Endothelial cell of umbilical vein (primary cell): ENCODE data around the gene DOCK1. TPM values are rescaled to one million over a fixed set of nuclear protein-coding genes. Genes with fewer than 3 reads are reported as not detected.

Source experiments
- BruUV-seq: library from RNA; stranded (reverse); fragments of 400-500 nt; replicated peaks from 2 replicates; lab custom pipeline; 2021; lab: Mats Ljungman, UMichigan
- CTCF ChIA-PET: fragments of 300-600, 350-600 bp; sonication (Branson Sonifier 250); formaldehyde crosslinking; loops from one replicate; lab custom pipeline; 2021; ENCODE audit warnings: antibody characterized with exemption, inconsistent platforms; lab: Charles Lee
- POLR2A ChIA-PET: fragments of 300-600, 350-600 bp; sonication (Branson Sonifier 250); formaldehyde crosslinking; loops from one replicate; lab custom pipeline; 2021; ENCODE audit warnings: antibody characterized with exemption, inconsistent platforms; lab: Charles Lee
- DNase-seq: peaks from one replicate; pipeline ENCODE4 v3.0.0-alpha.2; 2011; ENCODE audit warnings: low read depth, low spot score
- FAIRE-seq: peaks from 2 replicates; lab custom pipeline; 2011; peaks lifted over from hg19 to GRCh38; lab: Jason Lieb, UNC
- H2AFZ ChIP-seq: 2 replicates; pipeline ENCODE4 v1.6.0; 2012; ENCODE audit warnings: low read depth, low read length, control low read depth, inconsistent platforms
- H3K27ac ChIP-seq: 2 replicates; pipeline ENCODE4 v1.5.1; 2011; ENCODE audit warnings: low read depth, mild to moderate bottlenecking, control low read depth, low read length, moderate library complexity; ENCODE audit not compliant: insufficient read depth
- H3K27me3 ChIP-seq, 2 experiments: 2 replicates each; pipeline versions ENCODE4 v1.6.0 to v1.6.1; 2011; ENCODE audit warnings: low read length in 2 of 2, mixed read lengths in 1 of 2; ENCODE audit not compliant: control insufficient read depth in 2 of 2, insufficient read depth in 2 of 2
- H3K36me3 ChIP-seq, 2 experiments: 2 replicates in 1 of 2; 3 replicates in 1 of 2; pipeline ENCODE4 v1.5.1; 2011; ENCODE audit warnings: low read length in 2 of 2, mild to moderate bottlenecking in 1 of 2, moderate library complexity in 1 of 2; ENCODE audit not compliant: control insufficient read depth in 2 of 2, insufficient read depth in 2 of 2; ENCODE audit errors: extremely low read depth in 1 of 2
- H3K4me1 ChIP-seq: 3 replicates; pipeline ENCODE4 v1.5.1; 2011; ENCODE audit warnings: mild to moderate bottlenecking, low read length; ENCODE audit not compliant: control insufficient read depth, insufficient read depth; ENCODE audit errors: extremely low read depth
- H3K4me2 ChIP-seq: 2 replicates; pipeline ENCODE4 v1.6.1; 2011; ENCODE audit warnings: low read length, control low read depth, mixed read lengths; ENCODE audit not compliant: insufficient read depth
- H3K4me3 ChIP-seq, 3 experiments: fragments of 200-600 bp in 1 of 3; sonication (generic), shearing (Covaris generic) in 1 of 3; replicated peaks in 1 of 3; 2 replicates each; pipeline ENCODE4 v1.5.1; 2011 to 2016; ENCODE audit warnings: control low read depth in 3 of 3, low read length in 3 of 3, mild to moderate bottlenecking in 2 of 3, inconsistent platforms in 1 of 3, low read depth in 1 of 3, moderate library complexity in 1 of 3; ENCODE audit not compliant: insufficient read depth in 1 of 3
- H3K79me2 ChIP-seq: 2 replicates; pipeline ENCODE4 v1.6.0; 2012; ENCODE audit warnings: low read length, inconsistent platforms; ENCODE audit not compliant: control insufficient read depth, insufficient read depth
- H3K9ac ChIP-seq: replicated peaks from 2 replicates; pipeline ENCODE3; 2011; ENCODE audit warnings: low read length, control low read depth; ENCODE audit not compliant: insufficient read depth; ENCODE audit errors: extremely low read depth
- H3K9me1 ChIP-seq: replicated peaks from 3 replicates; pipeline ENCODE4 v1.6.0; 2011; ENCODE audit warnings: mild to moderate bottlenecking, low read length; ENCODE audit not compliant: control insufficient read depth, insufficient read depth; ENCODE audit errors: extremely low read depth
- H3K9me3 ChIP-seq: replicated peaks from 2 replicates; pipeline ENCODE4 v1.5.1; 2012; ENCODE audit warnings: low read length, inconsistent platforms; ENCODE audit not compliant: control insufficient read depth, insufficient read depth
- H4K20me1 ChIP-seq: replicated peaks from 2 replicates; pipeline ENCODE3; 2011; ENCODE audit warnings: mild to moderate bottlenecking, low read length; ENCODE audit not compliant: control insufficient read depth, insufficient read depth; ENCODE audit errors: extremely low read depth
- EZH2 ChIP-seq: IDR thresholded peaks from 2 replicates; pipeline ENCODE4 v1.6.1; 2012; ENCODE audit warnings: borderline replicate concordance, low read depth, mild to moderate bottlenecking, moderate library complexity, low read length, inconsistent platforms; ENCODE audit not compliant: severe bottlenecking
- FOS ChIP-seq: IDR thresholded peaks from 2 replicates; pipeline ENCODE4 v1.6.1; 2011; ENCODE audit warnings: mild to moderate bottlenecking, low read length, moderate library complexity, borderline replicate concordance; ENCODE audit not compliant: insufficient read depth
- GATA2 ChIP-seq: IDR thresholded peaks from 2 replicates; pipeline ENCODE4 v1.7.0; 2011; ENCODE audit warnings: low read depth, mild to moderate bottlenecking, moderate library complexity, mixed read lengths, low read length; ENCODE audit not compliant: insufficient read length, insufficient read depth
- JUN ChIP-seq: IDR thresholded peaks from 2 replicates; pipeline ENCODE4 v1.6.1; 2011; ENCODE audit warnings: borderline replicate concordance, low read depth; ENCODE audit not compliant: insufficient read length, insufficient read depth
- MYC ChIP-seq: IDR thresholded peaks from one replicate; pipeline ENCODE4 v1.6.1; 2011; ENCODE audit warnings: mild to moderate bottlenecking, low read depth, low read length
- POLR2A ChIP-seq: IDR thresholded peaks from 2 replicates; pipeline ENCODE4 v1.6.1; 2012; ENCODE audit warnings: low read depth, mild to moderate bottlenecking, control low read depth, low read length
- POLR2AphosphoS5 ChIP-seq: IDR thresholded peaks from 2 replicates; pipeline ENCODE4 v1.6.1; 2012; ENCODE audit warnings: low read depth, mild to moderate bottlenecking, control low read depth, low read length, moderate library complexity; ENCODE audit not compliant: insufficient read depth
- dilution Hi-C: fragments of 300-500 bp; cut with MboI; formaldehyde crosslinking; loops from one replicate; pipeline ENCODE4 v1.15.0; 2019; ENCODE audit warnings: low sequenced_read_pairs; ENCODE audit not compliant: extremely low pct_ligation_motif_present
- intact Hi-C: fragments of 100-400 bp; cut with micrococcal nuclease; formaldehyde crosslinking; loops from one replicate; pipeline ENCODE4 v1.10.0; 2022
- polyA plus RNA-seq, 4 experiments: library from polyadenylated mRNA; depleted of rRNA in 3 of 4; stranded (reverse) in 3 of 4; unstranded in 1 of 4; fragments of >200 nt; gene quantifications; 2 replicates each; pipeline versions ENCODE4 v1.2.1 to v1.2.3, GENCODE V29; 2011 to 2012; ENCODE audit warnings: missing spikeins in 1 of 4
- total RNA-seq: library from RNA; stranded (reverse); gene quantifications from 2 replicates; pipeline ENCODE4 v1.2.3, GENCODE V29; 2021
- TF ChIP-seq, protein P1 (sequence below), 2 donors: IDR thresholded peaks; 1 replicate in 1 of 2; 2 replicates in 1 of 2; pipeline ENCODE4 v1.5.1; 2011; ENCODE audit warnings: low read length in 2 of 2, mild to moderate bottlenecking in 2 of 2, moderate library complexity in 2 of 2, control low read depth in 1 of 2, inconsistent platforms in 1 of 2, low read depth in 1 of 2; ENCODE audit not compliant: insufficient read depth in 1 of 2; ENCODE audit errors: extremely low read depth in 1 of 2
- TF ChIP-seq, protein P2 (sequence below): IDR thresholded peaks from 2 replicates; pipeline ENCODE4 v1.6.1; 2011; ENCODE audit not compliant: insufficient read depth, insufficient read length

Gene DOCK1
- total and polyA plus RNA-seq, 2 donors (not counting 3 experiments of a cell fraction or from before 2014, with no cell fraction given), result 22.5 to 83.1 TPM

- H2AFZ ChIP-seq, result no peak overlapping the region
- TF ChIP-seq GATA2 (no peak), FOS (no peak), EZH2 (no peak), JUN (no peak), MYC (no peak), POLR2AphosphoS5 (no peak), POLR2A (no peak)
- TF ChIP-seq, protein P1, sequence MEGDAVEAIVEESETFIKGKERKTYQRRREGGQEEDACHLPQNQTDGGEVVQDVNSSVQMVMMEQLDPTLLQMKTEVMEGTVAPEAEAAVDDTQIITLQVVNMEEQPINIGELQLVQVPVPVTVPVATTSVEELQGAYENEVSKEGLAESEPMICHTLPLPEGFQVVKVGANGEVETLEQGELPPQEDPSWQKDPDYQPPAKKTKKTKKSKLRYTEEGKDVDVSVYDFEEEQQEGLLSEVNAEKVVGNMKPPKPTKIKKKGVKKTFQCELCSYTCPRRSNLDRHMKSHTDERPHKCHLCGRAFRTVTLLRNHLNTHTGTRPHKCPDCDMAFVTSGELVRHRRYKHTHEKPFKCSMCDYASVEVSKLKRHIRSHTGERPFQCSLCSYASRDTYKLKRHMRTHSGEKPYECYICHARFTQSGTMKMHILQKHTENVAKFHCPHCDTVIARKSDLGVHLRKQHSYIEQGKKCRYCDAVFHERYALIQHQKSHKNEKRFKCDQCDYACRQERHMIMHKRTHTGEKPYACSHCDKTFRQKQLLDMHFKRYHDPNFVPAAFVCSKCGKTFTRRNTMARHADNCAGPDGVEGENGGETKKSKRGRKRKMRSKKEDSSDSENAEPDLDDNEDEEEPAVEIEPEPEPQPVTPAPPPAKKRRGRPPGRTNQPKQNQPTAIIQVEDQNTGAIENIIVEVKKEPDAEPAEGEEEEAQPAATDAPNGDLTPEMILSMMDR (IDR thresholded peaks at IDR 0.05; ENCODE audit: extremely low read depth in 1 of 2, insufficient read depth in 1 of 2, low read depth in 1 of 2, low read length in 2 of 2), result no peak
- TF ChIP-seq, protein P2, sequence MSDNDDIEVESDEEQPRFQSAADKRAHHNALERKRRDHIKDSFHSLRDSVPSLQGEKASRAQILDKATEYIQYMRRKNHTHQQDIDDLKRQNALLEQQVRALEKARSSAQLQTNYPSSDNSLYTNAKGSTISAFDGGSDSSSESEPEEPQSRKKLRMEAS, result no peak
- ChIA-PET POLR2A (no interaction called here), CTCF (interaction anchor here (1.2 kb wide), 1 partner anchor 11 kb away, joined by 3 read pairs; no protein-coding TSS in a partner anchor)
- peaks cover 15 to 37% of the 10 kb centered on the region in 2 experiments for H3K36me3 ChIP-seq
- H3K27ac ChIP-seq, result no peak overlapping the region
- no peaks in the 10 kb centered on the region for H3K27me3 ChIP-seq
- dilution Hi-C loops, result no loop called here
- H3K9ac ChIP-seq, result no peak overlapping the region
- H3K4me2 ChIP-seq, result no peak overlapping the region
- intact Hi-C loops, result no loop called here
- no peak overlapping the region for H3K4me3 ChIP-seq
- no TSS peak for BruUV-seq
- no peaks in the 10 kb centered on the region for H3K79me2 ChIP-seq
- no peaks in the 10 kb centered on the region for H3K4me1 ChIP-seq
- no peaks in the 10 kb centered on the region for H4K20me1 ChIP-seq
- FAIRE-seq, result no peak
- no peaks in the 10 kb centered on the region for H3K9me3 ChIP-seq
- no peak for DNase-seq
- no peaks in the 10 kb centered on the region for H3K9me1 ChIP-seq
Observed at GRCh38 chr10:127035827-127036226, 130.6 kb downstream of the DOCK1 start.
